ENCODE measurements around the gene MTAP.

DNA sequence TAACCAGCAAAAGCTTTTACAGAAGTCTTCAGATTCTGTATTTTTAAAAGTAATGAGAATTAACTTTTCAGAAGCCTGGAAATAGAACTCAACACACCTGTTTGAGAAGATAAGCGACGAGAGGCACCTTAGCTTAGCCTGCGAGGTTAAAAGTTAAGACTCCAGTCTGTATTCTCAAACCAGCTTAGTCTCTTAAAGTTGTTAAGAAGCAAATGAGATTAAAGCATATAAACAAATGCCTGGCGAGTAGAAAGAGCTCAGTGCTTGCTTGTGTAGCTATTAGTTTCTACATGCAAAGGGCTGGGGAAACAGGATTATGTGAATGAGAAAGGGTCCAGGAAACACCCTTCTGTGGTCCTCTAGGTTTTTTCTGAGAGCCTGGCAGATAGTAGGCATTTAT lies 51.7 kb downstream of the MTAP start:
- TF ChIP-seq, protein P1, sequence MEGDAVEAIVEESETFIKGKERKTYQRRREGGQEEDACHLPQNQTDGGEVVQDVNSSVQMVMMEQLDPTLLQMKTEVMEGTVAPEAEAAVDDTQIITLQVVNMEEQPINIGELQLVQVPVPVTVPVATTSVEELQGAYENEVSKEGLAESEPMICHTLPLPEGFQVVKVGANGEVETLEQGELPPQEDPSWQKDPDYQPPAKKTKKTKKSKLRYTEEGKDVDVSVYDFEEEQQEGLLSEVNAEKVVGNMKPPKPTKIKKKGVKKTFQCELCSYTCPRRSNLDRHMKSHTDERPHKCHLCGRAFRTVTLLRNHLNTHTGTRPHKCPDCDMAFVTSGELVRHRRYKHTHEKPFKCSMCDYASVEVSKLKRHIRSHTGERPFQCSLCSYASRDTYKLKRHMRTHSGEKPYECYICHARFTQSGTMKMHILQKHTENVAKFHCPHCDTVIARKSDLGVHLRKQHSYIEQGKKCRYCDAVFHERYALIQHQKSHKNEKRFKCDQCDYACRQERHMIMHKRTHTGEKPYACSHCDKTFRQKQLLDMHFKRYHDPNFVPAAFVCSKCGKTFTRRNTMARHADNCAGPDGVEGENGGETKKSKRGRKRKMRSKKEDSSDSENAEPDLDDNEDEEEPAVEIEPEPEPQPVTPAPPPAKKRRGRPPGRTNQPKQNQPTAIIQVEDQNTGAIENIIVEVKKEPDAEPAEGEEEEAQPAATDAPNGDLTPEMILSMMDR (conservative IDR thresholded peaks at IDR 0.05; ENCODE audit: low read length), result no peak
- TF ChIP-seq EZH2phosphoT487 (IDR thresholded peaks at IDR 0.05; ENCODE audit: borderline replicate concordance), result no peak
